Activated CD4-positive, alpha-beta T cell treated with anti-CD3 and anti-CD28 coated beads for 4 hours (primary cell): ENCODE measurements around the gene ZAP70.
"Not testable (repeated sequence)": the region's sequence is repeated elsewhere in the genome, so short reads cannot be mapped to it uniquely, and the experiment has no call there.

ENCODE experiments used
- DNase-seq, 2 donors: peaks; one replicate each; pipeline ENCODE4 v3.0.0-alpha.2; 2020

ZAP70 gene

DNA sequence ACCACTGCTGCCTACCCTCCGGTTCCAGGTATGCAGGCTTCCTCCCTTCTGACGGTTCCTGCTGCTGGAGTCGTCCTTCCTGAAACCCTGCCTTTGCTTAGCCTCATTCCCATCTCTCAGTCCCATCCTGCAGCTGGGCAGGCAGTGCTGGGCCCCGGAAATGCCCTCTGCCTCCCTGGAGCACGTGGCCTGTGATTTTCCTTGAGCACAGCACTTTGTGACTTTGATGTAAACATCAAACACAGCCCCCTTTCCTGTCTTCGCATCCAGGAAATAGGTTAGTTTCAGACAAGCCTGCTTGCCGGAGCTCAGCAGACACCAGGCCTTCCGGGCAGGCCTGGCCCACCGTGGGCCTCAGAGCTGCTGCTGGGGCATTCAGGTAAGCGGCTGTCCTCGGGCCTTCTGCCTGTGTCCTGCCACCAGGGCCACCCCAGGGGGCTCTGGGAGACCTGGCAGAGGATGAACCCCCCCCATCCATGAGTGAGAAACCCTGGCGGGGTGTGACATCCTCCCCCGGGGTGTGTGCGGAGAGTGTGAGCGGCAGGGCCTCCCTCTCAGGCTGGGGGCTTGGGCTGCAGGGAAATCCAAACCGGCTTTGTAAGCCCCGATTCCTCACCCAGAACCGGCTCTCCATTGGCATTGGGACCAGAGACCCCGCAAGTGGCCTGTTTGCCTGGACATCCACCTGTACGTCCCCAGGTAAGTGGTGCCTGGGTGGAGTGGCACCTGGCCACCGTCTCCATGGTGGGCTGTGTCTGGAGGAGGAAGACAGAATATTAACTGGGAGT, at the start of gene ZAP70:
Gene ZAP70 (plus strand): TSS at position 281 of the 788 bp plus-strand sequence. CDS start 10,461 bp downstream, outside the sequence.
- DNase-seq: peak; percentile 57 to 69

DNA sequence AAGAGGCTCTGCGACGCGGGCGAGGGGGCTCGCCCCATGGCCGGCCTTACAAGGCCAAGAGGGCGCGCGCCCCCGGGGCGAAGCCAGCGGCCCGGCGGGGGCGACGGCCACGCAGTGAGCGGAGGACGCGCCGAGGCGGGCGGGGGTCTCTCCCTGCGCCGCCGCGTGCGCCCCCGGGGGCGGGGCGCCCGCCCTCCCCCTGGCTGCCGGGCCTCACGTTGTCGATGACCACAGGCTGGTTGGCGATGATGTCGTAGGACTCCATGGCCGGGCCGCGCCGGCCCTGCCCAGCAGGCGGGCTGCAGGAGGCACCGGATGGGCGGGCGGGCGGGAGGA, 49.8 kb upstream of the ZAP70 start:
- no peak for DNase-seq

DNA sequence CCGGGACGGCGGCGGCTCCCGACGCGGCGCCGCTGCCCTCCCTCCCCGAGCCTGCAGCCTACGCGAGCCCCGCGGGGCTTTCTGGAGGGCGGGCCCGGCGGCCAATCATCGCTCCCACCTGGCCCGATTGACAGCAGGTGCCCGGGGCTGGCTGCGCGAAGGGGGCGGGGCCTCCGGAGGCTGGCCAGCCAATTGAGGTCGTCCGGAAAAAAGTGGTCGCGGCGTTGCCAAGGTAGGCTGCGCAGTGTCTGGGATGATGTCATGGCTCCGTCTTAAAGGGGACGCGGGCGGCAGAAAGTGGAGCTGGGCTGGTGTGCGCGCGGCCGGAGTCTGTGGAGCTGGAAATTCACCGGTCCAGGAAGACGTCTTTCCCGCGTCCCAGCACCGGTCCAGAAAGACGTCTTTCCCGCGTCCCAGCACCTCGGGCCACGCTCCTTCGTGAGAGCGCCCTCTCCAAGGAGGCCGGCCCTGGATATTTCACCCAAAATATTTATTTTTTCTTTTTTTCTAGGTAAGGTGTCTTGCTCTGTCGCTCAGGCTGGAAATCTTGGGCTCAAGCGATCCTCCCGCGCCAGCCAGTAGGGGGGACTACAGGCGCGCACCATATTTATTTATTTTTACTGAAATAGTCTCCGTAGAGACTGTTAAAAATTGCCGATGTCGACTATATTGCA, 49.3 kb upstream of the ZAP70 start, which contains the start of gene ACTR1B:
Gene ACTR1B (minus strand): TSS at position 83 of the 674 bp plus-strand sequence. CDS start 154 bp downstream, outside the sequence.
- peak; percentile 96 to 98 for DNase-seq

- no peak for DNase-seq
These were observed 48.8 kb upstream of the ZAP70 start for GRCh38 chr2:97664636-97664970.

GRCh38 chr2:97669448-97669847, 43.9 kb upstream of the ZAP70 start, which contains the start of gene C2orf92:
Gene C2orf92, plus strand, starts transcription at chr2:97669713. Its CDS starts 76 bp downstream, at chr2:97669789.
- no peak for DNase-seq

DNA sequence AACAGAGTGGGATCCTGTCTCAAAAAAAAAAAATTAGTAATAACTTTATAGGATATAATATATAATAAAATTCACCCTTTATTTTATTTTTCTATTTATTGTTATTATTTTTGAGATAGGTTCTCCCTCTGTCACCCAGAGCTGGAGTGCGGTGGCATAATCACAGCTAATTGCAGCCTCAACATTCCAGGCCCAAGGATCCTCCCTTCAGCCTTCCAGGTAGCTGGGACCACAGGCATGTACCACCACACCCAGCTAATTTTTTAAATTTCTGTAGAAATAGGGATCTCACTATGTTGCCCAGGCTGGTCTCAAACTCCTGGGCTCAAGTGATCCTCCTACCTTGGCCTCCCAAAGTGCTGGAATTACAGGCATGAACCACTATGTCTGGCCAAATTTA, 42.9 kb upstream of the ZAP70 start:
- no peak for DNase-seq

DNA sequence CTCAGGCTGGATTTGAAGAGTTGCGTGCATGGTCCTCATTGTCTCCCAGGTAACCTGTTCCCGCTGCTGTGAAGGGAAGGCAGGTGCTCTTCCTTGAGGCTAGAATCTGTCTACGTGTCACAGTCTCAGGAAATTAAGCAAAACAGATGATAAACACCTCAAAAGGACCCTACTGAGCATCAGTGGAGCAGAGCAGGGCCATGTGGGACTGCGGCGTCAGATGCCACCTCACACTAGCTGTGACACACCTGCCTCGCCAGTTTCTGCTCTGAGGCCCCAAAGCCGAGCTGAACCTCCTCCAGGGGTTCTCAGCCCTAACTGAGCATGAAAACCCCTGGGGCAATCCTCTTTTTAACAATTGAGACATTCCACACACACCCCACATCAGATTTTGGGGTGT, 41.9 kb upstream of the ZAP70 start:
- no peak for DNase-seq

- not testable (repeated sequence) for DNase-seq
These were observed 40.7 kb upstream of the ZAP70 start for GRCh38 chr2:97672606-97673140.

- no peak for DNase-seq
These were observed 40.0 kb upstream of the ZAP70 start for GRCh38 chr2:97673182-97673914.

GRCh38 chr2:97673915-97674283, 39.5 kb upstream of the ZAP70 start:
- DNase-seq: no peak

- DNase-seq: no peak
These were observed 37.8 kb upstream of the ZAP70 start for GRCh38 chr2:97675430-97676113.

- DNase-seq: no peak
These were observed 36.8 kb upstream of the ZAP70 start for GRCh38 chr2:97676620-97677019.

GRCh38 chr2:97677480-97677879, 35.9 kb upstream of the ZAP70 start:
- DNase-seq: no peak

- DNase-seq: no peak
These were observed 35.1 kb upstream of the ZAP70 start for GRCh38 chr2:97678298-97678697.

- not testable (repeated sequence) for DNase-seq
These were observed 26.1 kb upstream of the ZAP70 start for GRCh38 chr2:97687235-97687634.

GRCh38 chr2:97688062-97688827, 25.1 kb upstream of the ZAP70 start:
- no peak for DNase-seq

DNA sequence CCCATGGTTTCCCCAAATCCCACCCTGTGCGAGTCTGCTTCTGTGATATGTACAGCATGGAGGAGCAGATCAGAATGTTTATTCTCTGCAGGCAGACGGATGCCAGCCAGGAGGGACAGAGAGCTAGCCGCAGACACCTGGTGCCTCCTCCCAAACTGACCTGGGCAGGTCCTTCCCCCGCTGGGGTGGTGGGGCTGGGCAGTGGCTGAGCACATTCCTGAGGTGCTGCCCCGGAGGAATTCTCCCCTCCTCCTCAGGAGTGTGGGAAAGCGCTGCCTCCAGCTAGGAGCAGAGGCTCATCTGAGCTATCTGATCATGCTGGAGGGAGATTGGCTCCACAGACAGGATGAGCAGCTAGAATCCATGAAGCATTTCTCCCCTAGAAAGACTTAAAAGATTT, 22.2 kb upstream of the ZAP70 start:
- no peak for DNase-seq

DNA sequence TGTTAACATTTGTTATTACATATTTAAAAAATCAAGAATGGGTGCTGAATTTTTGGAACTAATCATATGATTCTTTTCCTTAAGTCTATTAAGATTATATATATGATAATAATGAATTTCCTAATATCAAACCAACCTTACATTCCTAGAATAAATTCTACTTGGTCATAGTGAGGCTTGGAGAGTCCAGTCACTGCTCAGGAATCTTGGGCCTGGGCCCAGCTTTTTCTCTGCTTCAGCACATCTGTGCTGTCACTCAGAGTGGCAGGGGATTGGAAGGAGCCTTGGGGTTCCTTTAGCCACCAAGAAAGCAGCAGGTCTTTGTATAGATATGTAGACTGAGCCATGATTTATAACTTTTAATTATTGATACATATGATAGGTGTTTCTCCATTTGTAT, 19.9 kb upstream of the ZAP70 start:
- no peak for DNase-seq

- DNase-seq: no peak
These were observed 17.6 kb upstream of the ZAP70 start for GRCh38 chr2:97695744-97696143.

DNA sequence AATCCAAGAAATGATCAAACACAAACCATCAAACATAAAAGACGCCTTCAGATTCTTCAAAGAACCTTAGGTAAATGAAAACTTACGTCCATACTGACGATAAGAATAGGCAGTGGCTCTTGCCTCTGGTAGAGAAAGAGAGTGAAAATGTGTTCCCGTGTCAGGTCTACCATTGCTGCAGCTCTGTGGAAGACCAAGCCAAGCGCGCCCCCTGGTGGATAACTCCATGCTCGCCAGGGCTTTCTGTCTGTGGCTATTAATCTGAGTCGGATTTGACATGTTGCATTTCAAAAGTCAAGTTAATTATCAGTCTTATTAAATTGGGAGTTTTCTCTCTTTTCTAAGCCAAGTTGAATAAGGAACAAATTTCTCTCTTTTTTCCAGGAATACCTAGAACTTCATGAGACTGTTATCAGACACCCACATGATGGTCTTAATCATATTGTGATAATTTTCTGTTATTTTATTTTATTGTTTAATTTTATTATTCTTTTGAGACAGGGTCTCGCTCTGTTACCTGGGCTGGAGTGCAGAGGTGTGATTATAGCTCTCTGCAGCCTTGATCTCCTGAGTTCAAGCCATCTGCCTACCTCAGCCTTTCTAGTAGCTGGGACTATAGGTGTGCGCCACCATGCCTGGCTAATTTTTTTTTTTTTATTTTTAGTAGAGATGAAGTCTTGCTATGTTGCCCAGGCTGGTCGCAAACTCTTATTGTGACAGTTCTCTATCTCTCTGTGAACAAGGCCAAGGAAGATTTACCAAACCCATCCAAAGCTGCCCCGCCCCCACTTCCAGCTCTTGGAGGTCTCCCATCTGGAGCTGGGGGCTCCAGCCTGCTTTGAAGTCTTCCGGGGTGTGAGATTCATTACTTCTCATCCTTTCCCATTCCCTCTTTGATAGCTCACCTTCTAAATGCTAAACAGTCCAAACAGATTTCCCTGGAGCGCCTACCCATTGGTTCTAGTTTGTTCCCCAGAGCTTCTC, 15.8 kb upstream of the ZAP70 start:
- DNase-seq: peak; percentile 89 to 97

- DNase-seq: no peak
These were observed 14.8 kb upstream of the ZAP70 start for GRCh38 chr2:97698530-97698929.
